ENCODE data around the gene OR5AU1. TPM values are rescaled to one million over a fixed set of nuclear protein-coding genes. Genes with fewer than 3 reads are reported as not detected.

The OR5AU1 gene
- total and polyA plus RNA-seq, 2 of the 13 experiments (the other 11 are each of a cell fraction or from before 2014, with no cell fraction given), result not detected

DNA sequence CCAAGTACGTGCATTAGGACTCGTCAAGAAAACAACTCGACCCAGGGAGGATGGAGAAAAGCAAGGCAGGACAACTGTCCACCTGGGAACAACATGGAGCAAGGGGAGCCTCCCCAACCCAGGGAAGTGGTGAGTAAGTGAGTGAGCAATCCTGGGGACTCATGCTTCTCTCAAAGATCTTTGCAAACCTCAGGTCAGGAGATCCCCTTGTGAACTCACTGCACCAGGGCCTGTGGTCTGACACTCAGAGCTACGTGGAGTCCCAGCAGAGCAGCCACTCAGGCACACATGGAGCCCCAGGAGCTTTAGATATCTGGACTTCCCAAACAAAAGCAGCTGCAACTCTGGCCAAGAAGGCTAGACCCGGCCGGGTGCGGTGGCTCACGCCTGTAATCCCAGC, 12.2 kb upstream of the OR5AU1 start:
- intact Hi-C loops (cut with micrococcal nuclease; ENCODE audit: unreplicated experiment) (no loop called here), in situ Hi-C loops (cut with HindIII; ENCODE audit: extremely low pct_ligation_motif_present, low pct_unique_long_range_greater_than_20kb) (no loop called here)
- H3K9ac ChIP-seq (ENCODE audit: insufficient read depth, low read depth, low read length), result no peak overlapping the region
- CTCF ChIA-PET (ENCODE audit: low intra/inter-chr PET ratio, low total read pairs), result no interaction called here
- 37% methylated on average over 8 of the region's 8 CpGs for WGBS (ENCODE audit: low lambda C conversion rate)
- H3K36me3 ChIP-seq (replicated peaks in 1 of 2; ENCODE audit: control insufficient read depth in 1 of 2, insufficient read depth in 2 of 2, low read length in 2 of 2), result no peaks in the 10 kb centered on the region
- peaks cover 3 to 25% of the 10 kb centered on the region in 2 experiments; a peak in 3 of 5 replicates for H3K27me3 ChIP-seq (ENCODE audit: control insufficient read depth in 1 of 2, insufficient read depth in 2 of 2, low read length in 2 of 2)
- no peak overlapping the region for H3K4me2 ChIP-seq (ENCODE audit: low read depth, low read length)
- no peaks in the 10 kb centered on the region for H4K20me1 ChIP-seq (ENCODE audit: insufficient read depth, low read length)
- POLR2A ChIA-PET, result no interaction called here
- no TSS peak for BruUV-seq (replicated peaks)
- ATAC-seq (no peak), DNase-seq (ENCODE audit: low spot score) (no peak), FAIRE-seq (no peak)
- no peak overlapping the region for H3K4me3 ChIP-seq (replicated peaks in 1 of 3; ENCODE audit: insufficient read depth in 1 of 3, low read depth in 2 of 3, low read length in 3 of 3)
- no peak overlapping the region for H2AFZ ChIP-seq (ENCODE audit: low read length)
- H3K79me2 ChIP-seq (ENCODE audit: insufficient read depth, low read length), result no peaks in the 10 kb centered on the region
- no peak overlapping the region for H3K27ac ChIP-seq (ENCODE audit: extremely low read length, insufficient read depth, low read length)
- H3K9me3 ChIP-seq (ENCODE audit: low read length), result no peaks in the 10 kb centered on the region
- H3K4me1 ChIP-seq (ENCODE audit: insufficient read depth, low read length), result peaks cover 11% of the 10 kb centered on the region; the same call in 1 of the 2 replicates
- TF ChIP-seq FOXP1 (IDR thresholded peaks at IDR 0.05) (no peak), FOXP1 (CRISPR knock-in tag; IDR thresholded peaks at IDR 0.05) (no peak), EED (CRISPR knock-in tag; IDR thresholded peaks at IDR 0.05) (no peak), KLF6 (CRISPR knock-in tag; IDR thresholded peaks at IDR 0.05) (no peak), ZNF703 (CRISPR knock-in tag; IDR thresholded peaks at IDR 0.05; ENCODE audit: borderline replicate concordance) (no peak), MED8 (CRISPR knock-in tag; IDR thresholded peaks at IDR 0.05; ENCODE audit: insufficient replicate concordance) (no peak), PHF20 (CRISPR knock-in tag; IDR thresholded peaks at IDR 0.05) (no peak), SNAPC4 (CRISPR knock-in tag; IDR thresholded peaks at IDR 0.05) (no peak), JDP2 (CRISPR knock-in tag; IDR thresholded peaks at IDR 0.05; ENCODE audit: borderline replicate concordance) (no peak), MZF1 (CRISPR knock-in tag; IDR thresholded peaks at IDR 0.05; ENCODE audit: borderline replicate concordance) (no peak), TFE3 (CRISPR knock-in tag; IDR thresholded peaks at IDR 0.05) (no peak), EP300 (IDR thresholded peaks at IDR 0.05; ENCODE audit: low read depth in 2 of 2, low read length in 2 of 2) (no peak), EP300 (CRISPR knock-in tag; IDR thresholded peaks at IDR 0.05; ENCODE audit: borderline replicate concordance) (no peak), ZNF614 (CRISPR knock-in tag; IDR thresholded peaks at IDR 0.05; ENCODE audit: borderline replicate concordance) (no peak), HNF4G (IDR thresholded peaks at IDR 0.05; ENCODE audit: borderline replicate concordance, low read depth, low read length) (no peak), HNF4G (CRISPR knock-in tag; IDR thresholded peaks at IDR 0.05; ENCODE audit: borderline replicate concordance, low read depth) (no peak), DMAP1 (CRISPR knock-in tag; IDR thresholded peaks at IDR 0.05) (no peak)
- TF ChIP-seq, protein P1, sequence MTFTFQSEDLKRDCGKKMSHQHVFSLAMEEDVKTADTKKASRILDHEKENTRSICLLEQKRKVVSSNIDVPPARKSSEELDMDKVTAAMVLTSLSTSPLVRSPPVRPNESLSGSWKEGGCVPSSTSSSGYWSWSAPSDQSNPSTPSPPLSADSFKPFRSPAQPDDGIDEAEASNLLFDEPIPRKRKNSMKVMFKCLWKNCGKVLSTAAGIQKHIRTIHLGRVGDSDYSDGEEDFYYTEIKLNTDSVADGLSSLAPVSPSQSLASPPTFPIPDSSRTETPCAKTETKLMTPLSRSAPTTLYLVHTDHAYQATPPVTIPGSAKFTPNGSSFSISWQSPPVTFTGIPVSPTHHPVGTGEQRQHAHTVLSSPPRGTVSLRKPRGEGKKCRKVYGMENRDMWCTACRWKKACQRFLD (CRISPR knock-in tag; IDR thresholded peaks at IDR 0.05; ENCODE audit: borderline replicate concordance), result no peak
